HT-29 (cell line): ENCODE data around the gene DVL1. TPM values are rescaled to one million over a fixed set of nuclear protein-coding genes. Genes with fewer than 3 reads are reported as not detected.
"Not testable (repeated sequence)": the region's sequence is repeated elsewhere in the genome, so short reads cannot be mapped to it uniquely, and the experiment has no call there.

ENCODE experiments used
- DNase-seq: peaks from one replicate; pipeline ENCODE4 v3.0.0-alpha.2; 2015; ENCODE audit warnings: low spot score
- total RNA-seq: library from RNA; depleted of rRNA; stranded (reverse); fragments of >200 nt; shearing (Covaris generic); gene quantifications from 2 replicates; pipeline ENCODE4 v1.2.3, GENCODE V29; 2014; rRNA removed

The DVL1 gene
- total RNA-seq: 246 and 269 TPM in 2 replicates

GRCh38 chr1:1349256-1350012 is at the start of gene DVL1:
DVL1 (minus strand) TSS chr1:1349418; CDS start chr1:1349065, 353 bp downstream.
- no peak for DNase-seq

- DNase-seq: no peak
Measured at GRCh38 chr1:1398677-1399186, 49.5 kb upstream of the DVL1 start.

- peak; percentile 49 for DNase-seq
Measured at GRCh38 chr1:1397839-1398523, 48.8 kb upstream of the DVL1 start.

- no peak for DNase-seq
Measured at GRCh38 chr1:1395166-1395565, 45.9 kb upstream of the DVL1 start.

GRCh38 chr1:1394116-1394515 is 44.9 kb upstream of the DVL1 start:
- no peak for DNase-seq

GRCh38 chr1:1393428-1393827 is 44.2 kb upstream of the DVL1 start:
- DNase-seq: no peak

GRCh38 chr1:1393014-1393413 is 43.8 kb upstream of the DVL1 start:
- no peak for DNase-seq

- no peak for DNase-seq
Measured at GRCh38 chr1:1391225-1391624, 42.0 kb upstream of the DVL1 start.

- DNase-seq: no peak
Measured at GRCh38 chr1:1390675-1391074, 41.5 kb upstream of the DVL1 start.

- no peak for DNase-seq
Measured at GRCh38 chr1:1388078-1388472, 38.9 kb upstream of the DVL1 start.

- no peak for DNase-seq
Measured at GRCh38 chr1:1387098-1388077, 38.2 kb upstream of the DVL1 start.

- no peak for DNase-seq
Measured at GRCh38 chr1:1385931-1386330, 36.7 kb upstream of the DVL1 start.

GRCh38 chr1:1385339-1385738 is 36.1 kb upstream of the DVL1 start:
- not testable (repeated sequence) for DNase-seq

- DNase-seq: no peak
Measured at GRCh38 chr1:1381294-1381693, 32.1 kb upstream of the DVL1 start.

GRCh38 chr1:1380860-1381259 is 31.6 kb upstream of the DVL1 start:
- DNase-seq: no peak

- no peak for DNase-seq
Measured at GRCh38 chr1:1377540-1378205, 28.5 kb upstream of the DVL1 start.

- no peak for DNase-seq
Measured at GRCh38 chr1:1376551-1377226, 27.5 kb upstream of the DVL1 start.

GRCh38 chr1:1374929-1375662 is 25.9 kb upstream of the DVL1 start, which contains the start of gene AURKAIP1:
AURKAIP1 (minus strand) TSS chr1:1375207; CDS start chr1:1374756, 451 bp downstream.
- peak; percentile 98 for DNase-seq

- DNase-seq: no peak
Measured at GRCh38 chr1:1374589-1374928, 25.3 kb upstream of the DVL1 start.
